ENCODE measurements around the gene IFNE.

IFNE gene

DNA sequence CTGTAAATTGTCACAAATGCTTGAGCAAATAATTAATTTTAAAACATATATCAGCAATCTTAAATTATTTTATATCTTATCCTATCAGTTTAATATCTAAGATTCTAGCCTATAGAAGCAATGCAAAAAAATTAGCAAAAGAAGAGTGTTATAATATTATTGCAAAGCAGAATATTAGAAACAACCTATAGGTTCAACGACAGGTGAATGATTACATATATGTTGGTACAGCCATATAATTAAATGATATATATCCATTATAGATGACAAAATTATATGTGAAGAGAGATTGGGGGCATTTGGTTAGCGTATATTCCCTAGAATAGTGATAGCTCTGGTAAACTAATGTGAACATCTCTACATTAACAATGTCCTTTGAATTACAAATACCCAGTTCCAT, at the start of gene IFNE:
Gene IFNE, minus strand, starts transcription at position 101 of the 400 bp plus-strand sequence. CDS start 619 bp downstream, outside the sequence.
- TF ChIP-seq, protein P1, sequence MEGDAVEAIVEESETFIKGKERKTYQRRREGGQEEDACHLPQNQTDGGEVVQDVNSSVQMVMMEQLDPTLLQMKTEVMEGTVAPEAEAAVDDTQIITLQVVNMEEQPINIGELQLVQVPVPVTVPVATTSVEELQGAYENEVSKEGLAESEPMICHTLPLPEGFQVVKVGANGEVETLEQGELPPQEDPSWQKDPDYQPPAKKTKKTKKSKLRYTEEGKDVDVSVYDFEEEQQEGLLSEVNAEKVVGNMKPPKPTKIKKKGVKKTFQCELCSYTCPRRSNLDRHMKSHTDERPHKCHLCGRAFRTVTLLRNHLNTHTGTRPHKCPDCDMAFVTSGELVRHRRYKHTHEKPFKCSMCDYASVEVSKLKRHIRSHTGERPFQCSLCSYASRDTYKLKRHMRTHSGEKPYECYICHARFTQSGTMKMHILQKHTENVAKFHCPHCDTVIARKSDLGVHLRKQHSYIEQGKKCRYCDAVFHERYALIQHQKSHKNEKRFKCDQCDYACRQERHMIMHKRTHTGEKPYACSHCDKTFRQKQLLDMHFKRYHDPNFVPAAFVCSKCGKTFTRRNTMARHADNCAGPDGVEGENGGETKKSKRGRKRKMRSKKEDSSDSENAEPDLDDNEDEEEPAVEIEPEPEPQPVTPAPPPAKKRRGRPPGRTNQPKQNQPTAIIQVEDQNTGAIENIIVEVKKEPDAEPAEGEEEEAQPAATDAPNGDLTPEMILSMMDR (conservative IDR thresholded peaks at IDR 0.05; ENCODE audit: control insufficient read depth, insufficient read depth, low read depth, low read length), result no peak
- DNase-seq (ENCODE audit: low read depth), result no peak

GRCh38 chr9:21528123-21528808, 46.2 kb upstream of the IFNE start:
- no peak for DNase-seq (ENCODE audit: low read depth)
- TF ChIP-seq, protein P1 (conservative IDR thresholded peaks at IDR 0.05; ENCODE audit: control insufficient read depth, insufficient read depth, low read depth, low read length), result no peak
- H3K4me3 ChIP-seq (ENCODE audit: control insufficient read depth, low read depth, low read length), result no peak overlapping the region

More for the DNA sequence above, at the start of gene IFNE:
- no peak within 1 kb of the TSS for H3K4me3 ChIP-seq (ENCODE audit: control insufficient read depth, low read depth, low read length)

DNA sequence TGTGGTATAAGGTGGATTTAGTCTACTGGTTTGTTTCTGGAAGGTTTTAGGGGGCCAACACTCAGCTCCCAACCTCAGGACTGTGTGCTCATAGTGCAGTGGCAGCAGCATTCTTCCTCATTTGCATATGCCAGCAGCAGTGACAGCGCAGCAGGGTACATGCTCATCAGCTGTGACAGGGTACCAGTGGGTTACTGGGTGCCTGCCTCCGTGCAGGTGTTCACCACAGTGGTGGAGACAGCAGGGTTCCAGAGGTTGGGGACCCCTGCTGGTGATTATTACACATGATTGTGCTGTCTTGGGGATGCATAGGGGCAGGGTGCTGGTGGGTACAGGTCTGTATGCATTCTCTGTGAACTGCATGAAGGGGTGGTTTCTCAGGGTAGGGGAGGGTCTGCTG, 45.5 kb upstream of the IFNE start:
- TF ChIP-seq, protein P1 (conservative IDR thresholded peaks at IDR 0.05; ENCODE audit: control insufficient read depth, insufficient read depth, low read depth, low read length), result peak; percentile 0
- H3K4me3 ChIP-seq (ENCODE audit: control insufficient read depth, low read depth, low read length), result no peak overlapping the region
- no peak for DNase-seq (ENCODE audit: low read depth)

GRCh38 chr9:21525174-21525573, 43.1 kb upstream of the IFNE start:
- DNase-seq (ENCODE audit: low read depth), result no peak
- H3K4me3 ChIP-seq (ENCODE audit: control insufficient read depth, low read depth, low read length), result no peak overlapping the region
- TF ChIP-seq, protein P1 (conservative IDR thresholded peaks at IDR 0.05; ENCODE audit: control insufficient read depth, insufficient read depth, low read depth, low read length), result no peak

GRCh38 chr9:21524099-21524830, 42.2 kb upstream of the IFNE start:
- DNase-seq (ENCODE audit: low read depth), result no peak
- TF ChIP-seq, protein P1 (conservative IDR thresholded peaks at IDR 0.05; ENCODE audit: control insufficient read depth, insufficient read depth, low read depth, low read length), result no peak
- H3K4me3 ChIP-seq (ENCODE audit: control insufficient read depth, low read depth, low read length), result no peak overlapping the region

GRCh38 chr9:21523021-21524014, 41.2 kb upstream of the IFNE start:
- no peak overlapping the region for H3K4me3 ChIP-seq (ENCODE audit: control insufficient read depth, low read depth, low read length)
- no peak for DNase-seq (ENCODE audit: low read depth)
- TF ChIP-seq, protein P1 (conservative IDR thresholded peaks at IDR 0.05; ENCODE audit: control insufficient read depth, insufficient read depth, low read depth, low read length), result no peak
